GM03348 (cell line): ENCODE data around the gene ASPN.

Experiments
- DNase-seq: peaks from one replicate; pipeline ENCODE4 v3.0.0; 2012; ENCODE audit warnings: low spot score

Gene ASPN

DNA sequence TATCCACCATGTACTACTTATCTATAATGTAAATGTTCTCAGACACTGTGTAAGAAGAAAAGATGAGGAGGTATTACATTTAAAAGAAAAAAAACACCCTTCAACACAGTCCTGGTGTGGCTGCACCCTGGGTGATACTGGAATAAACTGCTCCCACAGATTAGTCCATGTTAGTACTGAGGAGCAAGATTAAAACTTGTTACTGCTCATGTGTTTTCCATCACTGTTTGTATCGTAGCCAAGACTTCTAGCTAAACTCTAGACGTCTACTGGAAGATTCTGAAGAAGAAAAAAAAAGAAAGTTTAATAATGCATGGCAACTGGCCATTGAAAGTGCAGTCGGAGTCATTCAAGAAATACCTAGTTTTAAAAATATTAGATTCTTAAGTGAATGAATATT is at the start of gene ASPN:
Gene ASPN (minus strand): TSS at position 178 of the 400 bp plus-strand sequence.
- peak; percentile 62 for DNase-seq

DNA sequence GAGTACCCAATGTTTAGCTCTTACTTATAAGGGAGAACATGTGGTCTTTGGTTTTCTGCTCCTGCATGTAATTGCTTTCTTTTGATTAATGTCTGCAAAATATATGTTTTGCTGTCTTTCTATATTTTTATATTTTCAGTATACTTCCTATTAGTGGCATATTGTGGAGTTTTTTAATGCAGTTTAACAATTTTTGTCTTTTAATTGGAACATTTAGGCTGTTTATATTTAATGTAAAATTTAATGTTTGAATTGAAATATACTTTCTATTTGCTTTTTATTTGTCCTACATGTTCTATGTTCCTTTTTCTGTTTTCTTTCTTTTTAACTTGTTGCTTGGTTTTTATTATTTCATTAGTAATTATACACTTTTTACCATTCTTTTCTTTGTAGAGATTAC is 48.6 kb upstream of the ASPN start:
- no peak for DNase-seq

DNA sequence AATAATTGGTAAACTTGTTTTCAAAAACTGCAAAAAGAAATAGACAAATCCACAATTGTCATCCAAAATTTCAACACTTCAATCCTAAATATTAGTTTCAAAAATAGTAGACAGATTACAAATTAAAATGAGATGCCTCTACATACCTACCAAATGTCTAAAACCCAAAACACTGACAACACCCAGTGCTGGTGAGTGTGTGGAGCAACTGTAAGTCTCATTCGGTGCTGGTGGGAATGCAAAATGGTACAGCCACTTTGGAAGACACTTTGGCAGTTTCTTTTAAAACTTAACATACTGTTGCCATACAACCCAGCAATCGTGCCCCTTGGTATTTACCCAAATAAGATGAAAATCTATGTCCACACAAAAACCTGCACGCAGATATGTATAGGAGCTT is 46.8 kb upstream of the ASPN start:
- no peak for DNase-seq

DNA sequence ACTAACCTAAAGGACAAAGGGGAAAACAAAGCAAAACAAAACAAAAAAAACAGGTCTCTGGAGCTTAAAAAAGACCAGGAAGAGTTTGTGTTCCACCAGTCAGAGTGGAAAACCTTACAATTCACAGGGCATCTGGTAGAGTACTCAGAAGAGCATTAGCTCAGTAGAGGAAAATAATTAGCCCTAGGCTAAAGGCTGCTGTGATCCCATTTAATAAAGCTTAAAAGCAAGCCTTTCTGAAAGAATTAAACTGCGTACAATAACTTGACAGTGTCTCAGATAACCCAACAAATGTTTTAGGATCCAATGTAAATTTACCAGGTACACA is 46.2 kb upstream of the ASPN start:
- DNase-seq: no peak

DNA sequence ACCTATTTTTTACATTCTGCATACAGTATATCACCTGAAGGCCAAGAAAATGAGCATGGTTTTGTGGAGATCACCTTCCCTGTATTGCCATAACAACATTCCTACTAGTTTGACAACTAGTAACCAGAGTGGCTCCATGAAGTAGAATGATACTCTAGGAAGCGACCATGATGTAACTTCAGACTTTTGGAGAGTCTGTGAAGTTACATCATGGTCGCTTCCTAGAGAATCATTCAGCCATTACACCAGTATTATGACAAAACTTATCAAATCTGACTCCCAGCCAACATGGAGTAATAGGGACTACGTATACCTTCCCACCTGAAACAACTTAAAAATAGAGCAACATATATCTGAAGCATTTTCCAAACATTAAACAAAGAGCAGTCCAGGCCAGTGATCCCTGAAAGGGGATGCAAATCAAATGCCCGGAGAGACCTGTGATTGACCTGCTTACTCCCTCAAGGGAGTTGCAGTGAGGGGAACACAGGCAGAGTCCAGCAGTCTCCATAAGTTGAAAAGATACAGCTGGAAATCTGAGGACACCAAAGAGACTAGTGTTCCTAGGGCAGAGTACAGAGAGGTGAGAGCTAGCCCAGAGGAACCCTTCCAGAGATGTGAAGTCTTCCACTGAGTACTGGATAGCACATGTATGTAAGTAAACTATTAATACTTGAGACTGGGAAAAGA is 45.7 kb upstream of the ASPN start:
- DNase-seq: no peak

DNA sequence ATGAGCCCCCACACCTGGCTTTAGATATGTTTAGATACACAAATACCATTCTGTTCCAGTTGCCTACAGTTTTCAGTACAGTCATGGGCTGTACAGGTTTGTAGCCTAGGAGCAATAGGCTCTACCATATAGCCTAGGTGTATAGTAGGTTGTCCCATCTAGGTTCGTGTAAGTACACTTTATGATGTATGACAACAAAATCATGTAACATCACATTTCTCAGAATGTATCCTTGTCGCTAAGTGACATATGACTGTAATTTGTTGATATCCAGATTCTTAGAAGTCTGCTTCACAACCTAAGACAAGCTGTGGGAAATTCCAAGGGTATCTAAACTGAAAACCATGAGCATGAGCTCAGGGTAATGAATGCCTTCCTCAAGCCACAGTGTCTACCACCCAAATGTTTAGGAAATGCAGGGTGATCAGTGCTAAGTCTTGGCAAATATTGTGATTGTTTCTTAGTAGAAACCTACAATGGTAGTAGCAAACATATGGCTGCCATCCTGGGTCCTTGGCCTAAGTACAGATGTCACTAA is 45.1 kb upstream of the ASPN start:
- no peak for DNase-seq

DNA sequence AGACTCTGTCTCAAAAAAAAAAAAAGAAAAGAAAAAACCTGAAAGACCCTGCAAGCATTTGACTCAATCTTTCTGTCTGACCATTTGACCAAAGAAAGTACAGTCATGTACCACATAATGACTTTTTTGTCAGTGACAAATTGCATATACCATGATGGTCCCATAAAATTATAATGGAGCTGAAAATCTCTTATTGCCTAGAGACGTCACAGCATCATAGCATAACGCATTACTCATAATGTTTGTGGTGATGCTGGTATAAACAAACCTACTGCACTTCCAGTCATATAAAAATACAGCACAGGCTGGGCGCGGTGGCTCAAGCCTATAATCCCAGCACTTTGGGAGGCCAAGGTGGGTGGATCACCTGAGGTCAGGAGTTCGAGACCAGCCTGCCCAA is 43.0 kb upstream of the ASPN start:
- DNase-seq: no peak

DNA sequence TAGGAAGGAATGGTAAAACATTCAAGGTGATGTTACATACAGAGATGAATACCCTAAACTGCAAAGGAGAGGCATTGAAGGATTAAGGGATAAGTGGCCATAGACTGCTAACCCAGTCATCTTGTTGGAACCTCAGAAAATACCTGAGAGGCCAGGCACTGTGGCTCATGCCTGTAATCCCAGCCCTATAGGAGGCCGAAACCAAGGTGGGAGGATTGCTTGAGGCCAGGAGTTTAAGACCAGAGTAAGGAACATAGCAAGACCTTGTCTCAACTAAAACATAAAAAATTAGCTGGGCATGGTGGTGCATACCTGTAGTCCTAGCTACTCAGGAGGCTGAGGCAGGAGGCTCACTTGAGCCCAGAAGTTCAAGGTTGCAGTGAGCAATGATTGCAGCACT is 42.6 kb upstream of the ASPN start:
- no peak for DNase-seq

DNA sequence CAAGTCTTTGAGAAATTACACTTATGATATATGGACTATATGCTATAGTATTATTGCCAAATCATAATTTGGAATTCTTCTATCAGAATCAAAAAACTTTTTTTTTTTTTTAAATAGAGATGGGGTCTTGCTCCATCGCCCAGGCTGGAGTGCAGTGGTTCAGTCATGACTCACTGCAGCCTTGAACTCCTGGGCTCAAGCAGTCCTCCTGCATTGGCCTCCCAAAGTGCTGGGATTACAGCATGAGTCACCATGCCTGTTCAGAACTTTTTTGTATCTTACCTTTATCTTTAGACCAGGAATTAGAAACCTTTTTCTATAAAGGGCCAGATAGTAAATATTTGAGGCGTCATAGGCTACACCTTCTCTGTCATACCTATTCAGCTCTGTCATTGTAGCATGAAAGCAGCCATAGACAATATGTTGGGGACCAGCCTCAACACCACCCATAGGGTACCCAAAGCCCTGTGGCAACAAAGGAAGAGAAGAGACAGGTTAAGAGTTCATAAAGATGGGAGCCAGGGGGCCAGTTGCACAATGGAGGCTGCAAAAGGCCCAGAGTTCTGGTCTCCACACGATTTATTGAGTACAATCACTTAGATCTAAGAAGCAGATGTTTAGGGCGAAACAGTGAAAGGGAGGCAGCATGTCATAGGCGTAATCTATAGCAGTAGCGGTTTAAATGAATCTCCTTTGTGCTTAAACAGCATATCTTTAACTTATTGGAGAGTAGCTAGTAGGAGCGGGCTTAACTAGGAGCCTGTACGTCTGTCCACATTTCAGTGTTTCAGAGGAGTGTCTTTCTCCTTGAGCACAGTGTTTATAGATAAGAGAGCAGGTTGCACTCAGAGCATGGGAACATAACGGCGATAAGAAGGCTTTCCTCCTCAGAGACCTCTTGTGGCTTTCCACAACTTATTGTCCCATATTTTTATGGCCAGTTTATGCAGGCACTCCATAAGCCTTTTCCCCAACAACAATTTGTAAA is 41.0 kb upstream of the ASPN start:
- DNase-seq: no peak

DNA sequence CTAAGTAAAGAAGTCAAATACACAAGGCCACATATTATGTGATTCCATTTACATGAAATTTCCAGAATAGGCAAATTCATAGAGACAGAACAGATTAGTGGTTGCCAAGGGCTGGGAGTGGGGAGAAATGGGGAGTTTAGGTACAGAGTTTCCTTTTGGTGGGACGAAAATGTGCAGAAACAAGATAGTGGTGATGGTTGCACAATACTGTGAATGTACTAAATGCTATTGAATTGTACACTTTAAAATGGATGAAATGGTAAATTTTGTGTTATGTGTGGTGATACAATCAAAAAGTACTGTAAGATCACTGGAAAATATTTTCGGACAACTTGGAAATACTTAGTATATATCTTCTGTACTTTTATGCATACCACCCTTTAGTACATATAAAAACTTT is 38.5 kb upstream of the ASPN start:
- no peak for DNase-seq

DNA sequence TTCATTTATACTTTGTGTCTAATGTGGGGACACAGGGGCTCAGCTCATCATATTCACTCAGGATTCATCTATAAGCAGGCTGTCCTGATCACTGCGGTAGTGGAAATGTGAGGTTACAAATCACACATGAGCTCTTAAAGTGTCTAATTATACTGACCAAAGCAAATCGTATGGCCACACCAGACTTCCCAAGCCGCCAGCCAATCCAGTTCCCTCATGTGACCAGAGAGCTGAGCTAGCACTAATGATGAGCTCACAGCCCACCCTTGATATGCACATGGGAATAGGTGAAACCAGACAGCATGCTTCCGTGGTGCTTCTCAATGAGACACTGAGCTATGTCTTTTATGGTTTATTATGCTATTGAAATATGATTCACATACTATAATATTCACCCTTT is 35.9 kb upstream of the ASPN start:
- DNase-seq: no peak

DNA sequence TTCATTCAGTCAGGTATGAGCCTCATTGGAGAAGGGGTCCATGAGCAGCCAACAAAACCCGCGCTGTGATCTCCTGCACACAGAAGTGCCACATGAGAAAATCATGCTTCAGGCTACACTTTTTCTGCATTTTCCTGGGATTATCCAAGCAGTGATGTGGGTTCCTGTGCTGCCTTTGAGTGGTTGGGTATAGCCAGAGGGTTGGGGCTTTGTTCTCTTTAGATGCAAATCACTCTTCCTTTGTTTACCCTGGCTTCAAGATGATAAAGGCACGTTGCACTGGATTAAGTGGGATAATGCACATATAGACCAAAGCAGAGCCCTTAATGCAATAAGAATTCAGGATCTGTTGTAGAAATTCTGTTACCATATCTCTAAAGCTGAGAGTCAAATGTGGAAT is 34.7 kb upstream of the ASPN start:
- DNase-seq: no peak

DNA sequence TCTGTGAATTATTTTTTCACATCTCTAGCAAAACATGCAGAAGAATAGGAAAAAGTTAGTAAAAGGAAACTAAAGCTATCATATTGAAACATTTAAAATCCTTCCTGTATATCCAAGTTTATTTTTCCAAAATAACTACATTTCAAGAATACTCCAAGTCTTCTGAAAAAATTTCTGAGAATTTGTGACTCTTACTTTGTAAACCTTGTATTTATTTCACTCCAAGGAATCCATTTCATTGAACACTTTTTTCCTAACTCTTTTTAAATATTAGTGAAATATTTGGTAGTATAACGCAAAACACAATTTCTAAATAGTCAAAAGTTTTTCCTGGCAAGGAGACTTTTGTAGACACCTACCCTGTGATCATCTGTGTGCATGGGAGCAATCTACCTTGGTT is 34.2 kb upstream of the ASPN start:
- DNase-seq: no peak

DNA sequence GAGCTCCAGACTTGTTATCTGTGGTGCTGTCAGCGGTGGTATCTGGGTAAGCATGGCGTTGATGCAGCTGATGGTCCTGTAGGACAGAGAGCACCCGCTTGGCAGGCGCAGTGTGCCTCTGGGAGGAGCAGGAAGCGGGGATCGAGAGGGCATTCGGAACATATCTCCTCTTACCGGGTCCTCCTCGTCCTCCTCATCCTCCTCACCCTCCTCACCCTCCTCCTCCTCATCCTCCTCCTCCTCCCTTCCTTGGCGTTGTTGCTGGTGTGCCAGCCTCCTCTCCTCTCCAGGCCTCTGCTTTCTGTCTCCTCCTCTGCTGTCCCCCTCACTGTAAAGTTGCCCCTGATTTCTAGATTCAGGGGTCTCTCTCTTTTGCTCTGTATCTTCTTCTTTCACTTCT is 32.3 kb upstream of the ASPN start:
- DNase-seq: no peak

DNA sequence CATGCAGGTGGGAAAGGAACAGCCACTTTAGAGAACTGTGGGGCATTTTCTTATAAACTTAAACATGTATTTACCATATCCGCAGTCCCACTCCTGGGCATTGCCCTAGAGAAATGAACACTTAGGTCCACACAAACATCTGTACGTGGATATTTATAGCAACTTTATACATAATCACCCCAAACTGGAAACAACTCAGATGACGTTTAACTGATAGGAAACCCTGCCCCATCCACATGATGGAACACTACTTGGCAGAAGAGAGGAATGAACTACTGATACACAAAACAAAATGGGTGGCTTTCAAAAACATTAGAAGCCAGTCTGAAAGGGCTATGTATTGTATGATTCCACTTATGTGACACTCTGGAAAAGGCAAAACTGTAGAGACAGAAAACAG is 31.0 kb upstream of the ASPN start:
- no peak for DNase-seq

DNA sequence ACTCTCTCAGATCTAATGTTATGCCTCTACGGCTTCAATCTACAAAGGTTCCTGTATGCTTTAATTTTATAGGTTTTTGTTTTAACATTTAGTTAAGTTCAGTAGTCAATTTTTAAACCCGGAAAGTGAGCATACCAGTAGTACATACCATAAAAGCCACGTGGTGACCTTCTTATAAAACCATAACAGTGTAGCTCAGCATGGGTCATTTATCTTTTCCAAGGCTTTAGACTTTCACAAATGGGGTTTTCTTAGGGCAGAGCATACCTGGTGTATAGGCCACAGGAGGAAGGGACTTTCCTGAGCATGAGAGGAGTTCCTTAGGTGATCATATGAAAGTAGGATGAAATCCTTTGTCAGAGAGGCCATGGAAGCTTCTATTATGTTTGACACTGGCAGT is 30.3 kb upstream of the ASPN start:
- DNase-seq: no peak

DNA sequence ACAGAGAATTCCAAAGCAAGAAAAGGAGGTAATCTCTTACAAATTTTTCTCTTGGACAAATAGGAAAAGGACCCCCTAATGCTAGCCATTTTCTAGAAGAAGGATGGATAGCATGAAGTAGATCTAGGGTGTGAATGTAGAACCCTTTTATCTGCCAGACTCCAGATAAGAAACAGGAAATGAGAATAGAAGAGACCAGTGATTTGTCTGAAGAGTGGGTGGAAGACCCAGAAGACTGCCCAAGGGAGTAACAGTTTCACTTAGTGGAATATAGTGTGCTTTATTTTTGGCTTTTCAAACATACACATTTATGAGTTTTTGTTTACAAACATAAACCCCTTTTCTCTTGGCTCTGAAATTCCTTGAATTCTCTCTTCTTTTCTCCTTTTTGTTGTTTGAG is 28.4 kb upstream of the ASPN start:
- DNase-seq: no peak

DNA sequence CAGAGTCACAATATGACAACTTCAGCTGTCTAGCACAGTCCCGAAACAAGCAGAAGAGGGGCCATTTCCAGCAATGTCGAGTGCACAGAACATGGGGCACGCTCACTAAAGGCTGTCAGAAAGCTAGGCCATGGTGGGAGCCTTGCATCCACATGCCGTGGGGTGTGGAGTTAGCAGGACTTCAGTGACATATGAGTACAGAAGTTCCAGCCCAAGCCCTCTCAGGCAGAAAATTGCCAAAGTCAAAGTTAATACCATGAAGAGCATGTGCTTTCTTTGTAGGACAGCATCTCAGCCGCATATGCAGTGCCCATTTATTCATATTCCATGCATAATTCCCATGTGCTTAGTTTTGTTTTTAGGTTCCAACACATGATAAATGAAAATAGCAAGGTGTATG is 26.7 kb upstream of the ASPN start:
- DNase-seq: no peak

DNA sequence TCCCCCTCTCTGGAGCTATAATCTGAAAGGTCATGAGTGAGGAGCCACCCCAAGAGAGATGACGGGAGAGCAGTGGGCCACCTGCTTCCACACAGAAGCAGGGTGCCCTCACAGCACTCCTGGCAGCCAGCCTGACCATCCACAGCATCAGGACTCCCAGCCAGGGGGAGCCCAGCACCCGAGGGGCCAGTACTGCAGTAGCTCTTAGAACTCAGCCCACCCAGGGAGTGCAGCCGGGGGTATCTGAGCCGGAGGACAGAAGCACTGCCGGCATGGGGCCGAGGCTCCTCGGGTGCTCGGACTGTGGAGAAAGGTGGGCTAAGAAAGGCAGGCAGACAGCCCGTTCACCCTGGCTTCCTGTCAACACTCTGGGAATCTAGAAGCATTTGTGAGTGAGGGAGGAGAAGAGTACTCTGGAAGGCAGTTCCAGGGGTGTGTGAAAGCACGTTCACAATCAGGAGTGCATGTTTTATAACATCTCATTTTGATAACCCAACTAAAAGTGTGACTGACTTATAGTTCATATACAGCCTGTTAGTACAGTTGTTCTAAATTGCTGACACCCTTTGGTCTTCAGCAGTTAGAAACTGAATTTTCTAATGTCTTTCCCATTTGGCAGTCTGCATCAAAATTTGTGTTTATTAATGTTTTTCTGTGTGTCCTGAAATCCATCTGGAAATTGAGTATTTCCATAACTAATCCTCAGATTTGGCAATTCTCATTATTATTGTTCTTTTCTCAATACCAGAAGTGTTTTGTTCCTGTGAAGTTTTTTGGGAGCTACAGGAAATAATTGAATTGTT is 25.9 kb upstream of the ASPN start:
- DNase-seq: no peak

DNA sequence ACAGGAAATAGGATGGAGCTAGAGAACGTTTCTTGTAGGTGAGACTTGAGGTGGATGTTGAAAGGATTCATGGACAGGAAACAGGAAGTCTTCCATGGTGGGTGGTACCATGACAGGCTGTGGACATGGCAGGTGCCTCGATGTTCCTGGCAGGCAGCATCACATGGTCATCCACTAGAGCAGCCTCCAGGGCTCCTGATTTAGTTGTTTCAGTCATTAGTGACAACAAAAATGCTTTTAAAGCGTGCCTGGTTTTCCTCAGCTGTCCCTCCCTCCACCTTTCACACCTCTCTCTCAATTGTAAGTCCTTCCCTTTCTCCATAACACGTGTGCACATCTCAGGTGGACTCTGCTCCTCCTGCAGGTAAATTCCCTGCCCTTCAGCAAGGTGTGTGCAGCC is 25.2 kb upstream of the ASPN start:
- no peak for DNase-seq

DNA sequence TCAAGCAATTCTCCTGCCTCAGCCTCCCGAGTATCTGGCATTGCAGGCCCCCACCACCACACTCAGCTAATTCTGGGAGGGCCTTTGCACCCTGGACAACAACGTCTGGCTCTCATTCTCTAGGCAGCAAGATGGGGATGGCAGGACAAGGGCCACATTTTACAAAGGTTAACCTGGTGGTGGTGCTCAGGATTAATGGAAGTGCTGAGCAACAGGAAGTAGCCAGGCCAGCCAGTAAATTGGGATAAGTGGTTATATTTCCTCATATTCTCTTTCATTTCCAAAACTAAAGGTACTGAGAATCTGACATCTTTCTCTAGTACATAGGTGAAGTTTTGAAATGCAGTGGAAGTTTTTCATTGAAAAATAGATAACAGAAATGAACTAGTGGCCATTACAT is 24.7 kb upstream of the ASPN start:
- no peak for DNase-seq

DNA sequence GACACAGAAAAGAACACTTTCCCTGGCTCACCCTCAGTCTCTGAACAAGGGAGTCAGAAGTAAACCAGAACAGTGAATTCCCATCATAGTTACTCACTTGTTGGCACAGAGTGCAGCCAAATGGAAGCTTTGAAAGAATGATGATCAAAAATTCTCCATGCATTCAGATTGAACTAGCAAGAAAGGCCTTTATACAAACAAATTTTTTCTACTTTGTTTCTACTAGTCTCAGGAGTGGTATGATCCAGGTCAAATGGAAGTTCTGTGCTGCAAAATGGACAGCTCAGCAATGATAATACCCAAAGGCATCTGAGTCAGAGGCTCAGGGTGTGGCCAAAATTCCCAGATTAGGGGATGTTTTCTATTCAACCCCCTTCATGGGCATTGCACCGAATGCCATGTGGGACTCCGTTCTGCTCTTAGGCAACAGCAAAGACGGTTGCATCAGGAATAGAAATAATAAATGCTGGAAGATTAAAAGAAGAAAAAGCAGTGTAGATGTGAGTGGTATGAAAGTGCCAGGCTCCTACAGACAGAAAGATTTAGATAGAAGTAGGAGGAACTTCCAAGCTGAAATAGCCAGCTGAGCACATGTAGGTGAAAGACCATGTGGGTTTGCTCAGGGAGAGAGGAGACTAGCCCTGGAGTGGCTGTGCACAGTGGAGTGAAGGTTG is 24.0 kb upstream of the ASPN start:
- DNase-seq: peak; percentile 89
